OCI-LY3 (cell line): ENCODE measurements around the gene HEY2.

Experiments used
- EZH2phosphoT487 ChIP-seq: fragments of 200-600 bp; shearing (Covaris generic); IDR thresholded peaks from 2 replicates; pipeline ENCODE4 v1.6.1; 2018; ENCODE audit warnings: antibody characterized with exemption, mixed run types, low read depth
- TF ChIP-seq, protein P1 (sequence below): fragments of 200-600, 300-600 bp; sonication (generic); IDR thresholded peaks from 2 replicates; pipeline ENCODE4 v1.5.1; 2014; ENCODE audit warnings: antibody characterized with exemption, low read length, low read depth

GRCh38 chr6:125793280-125793679, 43.8 kb downstream of the HEY2 start:
- TF ChIP-seq, protein P1, sequence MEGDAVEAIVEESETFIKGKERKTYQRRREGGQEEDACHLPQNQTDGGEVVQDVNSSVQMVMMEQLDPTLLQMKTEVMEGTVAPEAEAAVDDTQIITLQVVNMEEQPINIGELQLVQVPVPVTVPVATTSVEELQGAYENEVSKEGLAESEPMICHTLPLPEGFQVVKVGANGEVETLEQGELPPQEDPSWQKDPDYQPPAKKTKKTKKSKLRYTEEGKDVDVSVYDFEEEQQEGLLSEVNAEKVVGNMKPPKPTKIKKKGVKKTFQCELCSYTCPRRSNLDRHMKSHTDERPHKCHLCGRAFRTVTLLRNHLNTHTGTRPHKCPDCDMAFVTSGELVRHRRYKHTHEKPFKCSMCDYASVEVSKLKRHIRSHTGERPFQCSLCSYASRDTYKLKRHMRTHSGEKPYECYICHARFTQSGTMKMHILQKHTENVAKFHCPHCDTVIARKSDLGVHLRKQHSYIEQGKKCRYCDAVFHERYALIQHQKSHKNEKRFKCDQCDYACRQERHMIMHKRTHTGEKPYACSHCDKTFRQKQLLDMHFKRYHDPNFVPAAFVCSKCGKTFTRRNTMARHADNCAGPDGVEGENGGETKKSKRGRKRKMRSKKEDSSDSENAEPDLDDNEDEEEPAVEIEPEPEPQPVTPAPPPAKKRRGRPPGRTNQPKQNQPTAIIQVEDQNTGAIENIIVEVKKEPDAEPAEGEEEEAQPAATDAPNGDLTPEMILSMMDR: no peak
- TF ChIP-seq EZH2phosphoT487: no peak
